ENCODE data around the gene CXCL5.

DNA sequence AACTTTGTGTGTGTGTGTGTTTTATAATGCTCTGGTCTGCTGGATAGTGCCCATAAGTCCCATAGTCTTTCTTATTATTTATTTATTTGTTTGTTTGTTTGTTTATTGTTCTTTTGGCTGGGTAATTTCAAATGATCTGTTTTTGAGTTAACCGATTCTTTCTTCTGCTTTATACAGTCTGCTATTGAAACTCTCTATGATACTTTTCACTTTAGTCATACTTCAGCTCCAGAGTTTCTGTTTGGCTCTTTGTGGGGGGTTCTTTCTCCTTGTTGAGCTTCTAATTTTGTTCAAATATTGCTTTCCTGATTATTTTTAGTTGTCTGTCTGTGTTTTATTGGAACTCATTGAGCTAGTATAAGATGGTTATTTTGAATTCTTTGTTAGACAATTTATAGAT is 30.0 kb upstream of the CXCL5 start:
- TF ChIP-seq, protein P1, sequence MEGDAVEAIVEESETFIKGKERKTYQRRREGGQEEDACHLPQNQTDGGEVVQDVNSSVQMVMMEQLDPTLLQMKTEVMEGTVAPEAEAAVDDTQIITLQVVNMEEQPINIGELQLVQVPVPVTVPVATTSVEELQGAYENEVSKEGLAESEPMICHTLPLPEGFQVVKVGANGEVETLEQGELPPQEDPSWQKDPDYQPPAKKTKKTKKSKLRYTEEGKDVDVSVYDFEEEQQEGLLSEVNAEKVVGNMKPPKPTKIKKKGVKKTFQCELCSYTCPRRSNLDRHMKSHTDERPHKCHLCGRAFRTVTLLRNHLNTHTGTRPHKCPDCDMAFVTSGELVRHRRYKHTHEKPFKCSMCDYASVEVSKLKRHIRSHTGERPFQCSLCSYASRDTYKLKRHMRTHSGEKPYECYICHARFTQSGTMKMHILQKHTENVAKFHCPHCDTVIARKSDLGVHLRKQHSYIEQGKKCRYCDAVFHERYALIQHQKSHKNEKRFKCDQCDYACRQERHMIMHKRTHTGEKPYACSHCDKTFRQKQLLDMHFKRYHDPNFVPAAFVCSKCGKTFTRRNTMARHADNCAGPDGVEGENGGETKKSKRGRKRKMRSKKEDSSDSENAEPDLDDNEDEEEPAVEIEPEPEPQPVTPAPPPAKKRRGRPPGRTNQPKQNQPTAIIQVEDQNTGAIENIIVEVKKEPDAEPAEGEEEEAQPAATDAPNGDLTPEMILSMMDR (conservative IDR thresholded peaks at IDR 0.05) = no peak
- no peak for TF ChIP-seq ZFX (IDR thresholded peaks at IDR 0.05)

All from C4-2B (cell line).